ENCODE results near the gene MYO5B.

The MYO5B gene

DNA sequence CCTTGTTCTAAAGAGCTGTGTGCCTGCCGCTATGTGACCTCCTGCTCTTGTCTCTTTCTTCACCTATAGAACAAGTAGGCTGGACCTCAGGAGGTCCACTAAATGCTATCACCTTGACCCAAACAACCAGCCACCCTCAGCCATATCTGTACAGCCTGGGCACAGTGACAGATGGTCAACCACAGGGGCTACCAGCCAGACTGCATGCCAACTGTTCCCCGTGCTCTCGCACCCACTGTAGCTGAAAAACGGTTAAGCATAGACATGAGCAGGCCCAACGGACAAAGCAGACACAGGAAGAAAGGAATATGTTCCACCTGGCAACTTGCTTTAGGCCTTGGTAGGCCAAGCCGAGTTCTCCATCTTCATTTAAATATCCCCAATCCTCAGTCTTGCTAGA is 338.5 kb downstream of the MYO5B start:
- DNase-seq (ENCODE audit: low read depth): no peak
- TF ChIP-seq, protein P1, sequence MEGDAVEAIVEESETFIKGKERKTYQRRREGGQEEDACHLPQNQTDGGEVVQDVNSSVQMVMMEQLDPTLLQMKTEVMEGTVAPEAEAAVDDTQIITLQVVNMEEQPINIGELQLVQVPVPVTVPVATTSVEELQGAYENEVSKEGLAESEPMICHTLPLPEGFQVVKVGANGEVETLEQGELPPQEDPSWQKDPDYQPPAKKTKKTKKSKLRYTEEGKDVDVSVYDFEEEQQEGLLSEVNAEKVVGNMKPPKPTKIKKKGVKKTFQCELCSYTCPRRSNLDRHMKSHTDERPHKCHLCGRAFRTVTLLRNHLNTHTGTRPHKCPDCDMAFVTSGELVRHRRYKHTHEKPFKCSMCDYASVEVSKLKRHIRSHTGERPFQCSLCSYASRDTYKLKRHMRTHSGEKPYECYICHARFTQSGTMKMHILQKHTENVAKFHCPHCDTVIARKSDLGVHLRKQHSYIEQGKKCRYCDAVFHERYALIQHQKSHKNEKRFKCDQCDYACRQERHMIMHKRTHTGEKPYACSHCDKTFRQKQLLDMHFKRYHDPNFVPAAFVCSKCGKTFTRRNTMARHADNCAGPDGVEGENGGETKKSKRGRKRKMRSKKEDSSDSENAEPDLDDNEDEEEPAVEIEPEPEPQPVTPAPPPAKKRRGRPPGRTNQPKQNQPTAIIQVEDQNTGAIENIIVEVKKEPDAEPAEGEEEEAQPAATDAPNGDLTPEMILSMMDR (IDR thresholded peaks at IDR 0.05; ENCODE audit: insufficient read depth, low read depth, low read length, missing control alignments): no peak
- no peak overlapping the region for H3K4me3 ChIP-seq (ENCODE audit: low read depth, low read length)

DNA sequence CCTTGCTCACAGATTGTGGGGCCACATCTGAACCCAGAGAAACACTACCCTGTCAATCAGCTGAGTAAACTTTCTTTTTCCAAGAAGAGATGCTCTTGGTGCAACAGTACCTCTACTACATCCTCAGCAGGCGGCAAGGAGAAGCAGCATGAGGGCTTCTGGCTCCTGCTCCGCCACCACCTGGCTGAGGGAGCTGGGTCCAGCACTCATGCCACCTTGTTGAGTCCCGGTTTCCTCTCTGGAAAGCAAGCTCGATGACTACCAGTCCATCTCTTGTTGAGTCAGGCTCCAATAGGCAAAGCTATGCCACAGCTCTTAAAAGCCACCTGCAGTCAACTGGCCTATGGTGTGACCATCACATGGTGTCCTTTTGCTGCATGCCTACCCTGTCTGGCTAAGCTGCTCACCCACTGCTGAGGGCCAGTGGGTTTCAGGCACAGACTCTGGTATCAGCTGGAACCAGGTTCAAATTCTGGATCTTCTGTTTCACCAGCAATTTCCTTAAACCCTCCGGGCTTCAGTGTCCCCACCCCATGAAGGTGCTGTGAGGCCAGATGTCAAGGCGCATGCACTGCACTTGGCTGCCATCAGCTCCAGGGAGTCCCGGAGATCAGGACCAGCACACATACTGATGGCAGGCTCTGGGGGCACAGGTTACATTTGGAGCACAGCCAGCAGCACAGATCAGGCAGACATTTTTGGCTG is 339.1 kb downstream of the MYO5B start:
- TF ChIP-seq, protein P1 (IDR thresholded peaks at IDR 0.05; ENCODE audit: insufficient read depth, low read depth, low read length, missing control alignments): no peak
- DNase-seq (ENCODE audit: low read depth): no peak
- H3K4me3 ChIP-seq (ENCODE audit: low read depth, low read length): no peak overlapping the region

DNA sequence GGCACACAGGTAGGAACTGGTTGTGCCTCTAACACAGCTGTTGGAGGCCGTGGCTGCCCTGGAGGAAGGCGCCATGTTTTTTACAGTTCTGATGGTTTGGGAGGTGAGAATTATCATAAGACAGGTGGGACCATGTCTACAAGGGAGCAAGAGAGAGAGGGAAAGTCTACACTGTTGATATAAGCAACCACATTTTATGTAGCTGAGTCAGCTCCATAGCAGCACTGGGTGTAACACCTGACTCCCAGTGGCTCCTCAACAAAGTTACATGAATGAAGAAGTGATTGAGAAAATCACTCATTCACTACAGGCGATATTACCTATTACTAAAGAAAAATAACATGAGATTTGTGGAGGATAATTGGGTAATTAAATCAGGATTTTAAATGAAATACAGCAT is 340.3 kb downstream of the MYO5B start:
- no peak overlapping the region for H3K4me3 ChIP-seq (ENCODE audit: low read depth, low read length)
- TF ChIP-seq, protein P1 (IDR thresholded peaks at IDR 0.05; ENCODE audit: insufficient read depth, low read depth, low read length, missing control alignments): no peak
- DNase-seq (ENCODE audit: low read depth): no peak

DNA sequence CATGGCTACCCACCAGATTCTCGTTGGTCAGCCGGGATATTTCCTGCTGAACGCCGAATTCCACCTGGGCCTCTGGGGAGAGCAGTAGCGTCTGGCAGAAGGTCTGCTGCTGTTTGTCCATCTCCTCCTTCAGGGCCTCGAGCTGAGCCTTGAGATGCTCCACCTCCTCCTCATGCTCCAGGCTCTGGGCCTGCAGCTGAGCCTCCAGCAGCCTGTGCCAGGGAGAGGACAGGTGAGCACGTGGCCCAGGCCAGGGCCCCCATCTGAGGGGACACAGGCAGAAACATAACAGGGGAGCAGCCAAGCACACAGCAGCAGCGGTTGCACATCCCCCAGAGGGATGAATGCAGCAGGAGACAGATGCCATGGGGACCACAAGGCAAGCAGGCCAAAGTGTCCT is 341.5 kb downstream of the MYO5B start:
- TF ChIP-seq, protein P1 (IDR thresholded peaks at IDR 0.05; ENCODE audit: insufficient read depth, low read depth, low read length, missing control alignments): no peak
- no peak for DNase-seq (ENCODE audit: low read depth)
- H3K4me3 ChIP-seq (ENCODE audit: low read depth, low read length): no peak overlapping the region

DNA sequence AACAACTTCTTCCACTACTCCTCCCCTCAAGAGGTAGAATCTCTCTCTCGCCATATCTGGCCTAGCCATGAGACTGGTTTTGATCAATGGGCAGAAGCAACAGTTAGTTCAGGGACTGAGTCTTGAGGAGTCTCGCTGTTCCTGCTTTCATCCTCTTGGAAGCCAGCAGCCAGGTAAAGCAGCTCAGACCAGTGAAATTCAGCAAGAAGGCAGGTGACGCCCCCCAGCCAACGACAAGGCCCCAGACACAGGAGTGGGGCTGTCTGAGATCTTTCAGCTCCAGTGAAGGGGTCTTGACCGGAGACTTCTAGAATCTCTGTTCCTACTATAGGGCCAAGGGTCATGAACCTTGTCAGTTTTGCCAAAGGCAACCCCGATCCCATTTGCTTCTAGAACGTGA is 341.9 kb downstream of the MYO5B start:
- no peak overlapping the region for H3K4me3 ChIP-seq (ENCODE audit: low read depth, low read length)
- TF ChIP-seq, protein P1 (IDR thresholded peaks at IDR 0.05; ENCODE audit: insufficient read depth, low read depth, low read length, missing control alignments): no peak
- DNase-seq (ENCODE audit: low read depth): no peak

DNA sequence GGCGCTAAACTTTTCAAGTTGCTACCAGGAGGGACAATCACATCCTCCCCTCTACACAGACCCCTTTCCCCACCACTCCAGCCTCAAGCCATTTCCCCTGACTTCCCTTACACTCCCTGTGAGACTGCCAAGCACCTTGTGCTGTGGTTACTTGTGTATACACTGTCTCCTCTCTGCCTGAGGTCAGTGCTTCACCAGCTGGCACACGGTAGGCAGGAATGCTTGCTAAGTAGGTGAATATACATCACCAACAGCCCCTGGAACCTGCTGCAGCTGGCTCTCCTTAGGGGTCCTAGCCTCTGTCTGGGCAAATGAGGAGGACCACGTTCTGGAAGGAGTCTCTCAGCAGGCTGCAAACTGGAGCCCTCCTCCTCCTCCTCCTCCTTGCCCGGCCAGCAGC is 343.3 kb downstream of the MYO5B start:
- TF ChIP-seq, protein P1 (IDR thresholded peaks at IDR 0.05; ENCODE audit: insufficient read depth, low read depth, low read length, missing control alignments): no peak
- DNase-seq (ENCODE audit: low read depth): no peak
- H3K4me3 ChIP-seq (ENCODE audit: low read depth, low read length): no peak overlapping the region

DNA sequence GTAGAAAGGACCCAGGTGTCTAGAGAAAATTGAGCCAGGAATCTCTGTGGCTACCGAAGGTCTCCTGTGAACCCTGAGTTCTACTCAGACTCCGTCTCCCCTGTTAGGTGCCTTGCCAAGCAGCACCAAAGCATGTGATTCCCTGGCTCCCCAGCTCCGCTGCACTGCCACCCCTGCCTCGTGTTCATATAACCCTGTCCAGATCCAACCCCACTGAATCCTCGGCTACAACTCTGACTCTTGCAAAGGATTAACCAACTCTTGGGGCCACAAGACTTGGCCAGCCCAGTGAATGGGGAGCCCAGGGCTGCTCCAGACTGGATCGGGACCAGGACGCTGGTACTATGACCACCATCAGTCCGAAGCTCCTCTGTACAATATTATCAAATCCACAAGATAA is 344.3 kb downstream of the MYO5B start:
- no peak for DNase-seq (ENCODE audit: low read depth)
- TF ChIP-seq, protein P1 (IDR thresholded peaks at IDR 0.05; ENCODE audit: insufficient read depth, low read depth, low read length, missing control alignments): no peak
- no peak overlapping the region for H3K4me3 ChIP-seq (ENCODE audit: low read depth, low read length)
